NCI-H82 (cell line): Measurements from ENCODE around the gene CIT.

Source experiments
- DNase-seq: peaks from one replicate; lab custom pipeline; 2025; lab: John Stamatoyannopoulos, UW

CIT gene

GRCh38 chr12:119695034-119695433, 182.1 kb downstream of the CIT start:
- peak; percentile 28 for DNase-seq

GRCh38 chr12:119694111-119694510, 183.0 kb downstream of the CIT start:
- peak; percentile 73 for DNase-seq

GRCh38 chr12:119693511-119693910, 183.6 kb downstream of the CIT start:
- no peak for DNase-seq

- DNase-seq: peak; percentile 52
Observed at GRCh38 chr12:119692997-119693396, 184.1 kb downstream of the CIT start.

- DNase-seq: peak; percentile 65
Observed at GRCh38 chr12:119692410-119692809, 184.7 kb downstream of the CIT start.

- DNase-seq: no peak
Observed at GRCh38 chr12:119691202-119691810, 185.8 kb downstream of the CIT start.

- no peak for DNase-seq
Observed at GRCh38 chr12:119689935-119690500, 187.1 kb downstream of the CIT start.

GRCh38 chr12:119687879-119688278, 189.2 kb downstream of the CIT start:
- DNase-seq: no peak

- no peak for DNase-seq
Observed at GRCh38 chr12:119687406-119687805, 189.7 kb downstream of the CIT start.

- DNase-seq: no peak
Observed at GRCh38 chr12:119686776-119687175, 190.3 kb downstream of the CIT start.

- DNase-seq: no peak
Observed at GRCh38 chr12:119686355-119686754, 190.8 kb downstream of the CIT start.

GRCh38 chr12:119685375-119685774, 191.7 kb downstream of the CIT start:
- peak; percentile 37 for DNase-seq

- DNase-seq: no peak
Observed at GRCh38 chr12:119684711-119685369, 192.3 kb downstream of the CIT start.

- DNase-seq: no peak
Observed at GRCh38 chr12:119683816-119684215, 193.3 kb downstream of the CIT start.

- no peak for DNase-seq
Observed at GRCh38 chr12:119683413-119683812, 193.7 kb downstream of the CIT start.

GRCh38 chr12:119682639-119683252, 194.4 kb downstream of the CIT start:
- peak; percentile 35 for DNase-seq

GRCh38 chr12:119681728-119682638, 195.1 kb downstream of the CIT start:
- no peak for DNase-seq

GRCh38 chr12:119681111-119681510, 196.0 kb downstream of the CIT start:
- no peak for DNase-seq

GRCh38 chr12:119679490-119679889, 197.6 kb downstream of the CIT start:
- DNase-seq: no peak

GRCh38 chr12:119679081-119679480, 198.0 kb downstream of the CIT start:
- DNase-seq: no peak

- DNase-seq: no peak
Observed at GRCh38 chr12:119678459-119678858, 198.7 kb downstream of the CIT start.

GRCh38 chr12:119676573-119676972, 200.5 kb downstream of the CIT start:
- DNase-seq: peak; percentile 12
